HG03558 (cell line): Measurements from ENCODE around the gene APOL1.

Experiments used
- ATAC-seq: cut with Tn5 transposase; IDR thresholded peaks from one replicate; pipeline ENCODE4 v1.9.1; 2021; ENCODE audit warnings: moderate number of reproducible peaks; ENCODE audit not compliant: unreplicated experiment; ENCODE audit errors: extremely low read depth

The APOL1 gene

DNA sequence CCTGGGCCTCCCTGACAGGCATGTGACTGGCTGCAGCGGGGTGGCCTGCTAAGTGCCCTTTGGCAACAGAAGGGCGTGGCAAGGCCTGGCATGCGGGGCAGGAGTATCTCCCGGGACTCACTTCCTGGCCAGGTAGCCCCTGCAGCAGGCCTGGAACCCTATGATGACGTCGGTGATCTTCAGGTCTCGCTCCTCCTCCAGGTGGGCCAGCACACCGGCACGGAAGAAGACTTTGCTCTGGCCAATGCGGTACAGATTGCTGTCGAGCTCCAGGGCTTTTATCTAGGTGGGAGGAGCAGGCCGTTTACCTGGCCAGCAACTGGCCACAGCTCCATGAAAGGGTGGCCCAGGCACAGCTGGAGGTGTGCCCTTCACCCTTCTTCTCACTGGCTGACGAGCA is 50.9 kb downstream of the APOL1 start:
- ATAC-seq, result no peak

DNA sequence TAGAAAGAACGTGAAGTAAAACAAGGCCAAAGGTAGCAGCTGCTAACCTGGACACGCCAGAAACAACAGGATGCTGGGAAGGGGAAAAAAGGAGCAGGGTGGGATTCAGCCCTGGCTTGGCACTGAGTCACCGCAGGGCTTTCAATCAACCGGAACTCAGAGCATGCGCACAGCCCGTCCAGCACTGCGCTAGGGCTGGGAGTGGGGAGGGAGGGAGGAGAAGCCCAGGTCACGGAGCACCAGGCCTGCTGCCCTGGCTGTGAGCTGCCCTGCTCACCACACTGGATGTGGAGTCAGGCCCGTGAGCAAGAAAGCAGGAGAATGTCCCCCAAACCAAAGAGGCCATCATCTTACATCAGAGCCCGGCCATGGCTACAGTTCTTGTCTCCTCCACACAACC is 51.5 kb downstream of the APOL1 start:
- no peak for ATAC-seq

DNA sequence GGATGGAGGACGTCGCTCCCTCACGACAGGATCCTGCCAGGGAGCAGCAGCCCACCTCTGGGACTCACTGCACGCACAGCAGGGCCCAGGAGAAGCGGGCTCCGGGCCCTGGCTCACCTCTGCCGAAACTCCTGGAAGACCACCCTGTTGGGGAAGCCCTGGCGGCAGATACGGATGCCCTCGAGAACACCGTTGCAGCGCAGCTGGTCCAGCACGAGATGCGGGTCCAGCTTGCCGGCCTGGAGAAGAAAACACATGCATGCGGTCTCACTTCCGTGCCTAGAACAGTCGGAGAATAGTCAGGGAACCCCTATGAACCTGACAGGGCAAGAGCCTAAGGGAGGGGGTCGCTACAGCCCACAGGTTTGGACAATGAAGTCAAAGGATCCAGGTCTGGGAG is 52.9 kb downstream of the APOL1 start:
- no peak for ATAC-seq

DNA sequence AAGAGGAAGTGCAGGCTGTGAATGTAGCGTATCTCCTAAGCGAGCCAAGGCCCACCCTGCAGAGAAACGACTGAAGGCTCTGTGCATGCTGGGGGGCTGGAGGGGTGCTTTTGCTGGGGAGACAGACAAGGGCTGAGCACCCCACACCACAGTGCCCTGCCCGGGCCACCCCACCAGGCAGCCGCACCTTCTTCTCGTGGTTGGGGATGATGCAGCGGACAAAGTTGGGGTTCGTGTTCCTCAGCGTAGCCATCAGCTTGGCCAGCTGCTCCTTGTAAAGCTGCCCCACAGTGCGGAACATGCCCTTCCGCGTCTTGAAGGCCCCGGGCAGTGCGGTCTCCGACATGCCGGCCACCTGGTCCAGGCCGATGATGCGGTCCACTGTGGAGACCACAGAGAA is 53.3 kb downstream of the APOL1 start:
- no peak for ATAC-seq

DNA sequence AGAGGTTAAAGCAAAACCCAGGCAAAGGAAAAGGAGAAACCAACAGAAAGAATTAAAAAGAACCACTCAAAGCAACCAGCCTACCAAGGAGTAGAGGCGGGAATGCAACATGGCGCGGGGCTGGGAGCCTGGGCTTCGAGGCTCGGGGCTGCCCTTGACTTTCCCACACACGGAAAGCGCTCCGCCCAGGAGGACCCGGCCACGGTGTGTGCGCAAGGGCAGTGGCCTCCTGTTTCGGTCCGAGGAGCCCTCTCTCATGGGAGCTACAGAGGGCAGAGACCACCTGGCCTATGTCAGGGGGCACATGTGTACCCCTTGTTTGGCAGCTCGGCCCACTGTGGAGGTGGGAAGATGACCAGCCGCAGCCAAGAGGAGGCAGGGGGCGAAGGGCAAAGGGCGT is 55.9 kb downstream of the APOL1 start:
- no peak for ATAC-seq

DNA sequence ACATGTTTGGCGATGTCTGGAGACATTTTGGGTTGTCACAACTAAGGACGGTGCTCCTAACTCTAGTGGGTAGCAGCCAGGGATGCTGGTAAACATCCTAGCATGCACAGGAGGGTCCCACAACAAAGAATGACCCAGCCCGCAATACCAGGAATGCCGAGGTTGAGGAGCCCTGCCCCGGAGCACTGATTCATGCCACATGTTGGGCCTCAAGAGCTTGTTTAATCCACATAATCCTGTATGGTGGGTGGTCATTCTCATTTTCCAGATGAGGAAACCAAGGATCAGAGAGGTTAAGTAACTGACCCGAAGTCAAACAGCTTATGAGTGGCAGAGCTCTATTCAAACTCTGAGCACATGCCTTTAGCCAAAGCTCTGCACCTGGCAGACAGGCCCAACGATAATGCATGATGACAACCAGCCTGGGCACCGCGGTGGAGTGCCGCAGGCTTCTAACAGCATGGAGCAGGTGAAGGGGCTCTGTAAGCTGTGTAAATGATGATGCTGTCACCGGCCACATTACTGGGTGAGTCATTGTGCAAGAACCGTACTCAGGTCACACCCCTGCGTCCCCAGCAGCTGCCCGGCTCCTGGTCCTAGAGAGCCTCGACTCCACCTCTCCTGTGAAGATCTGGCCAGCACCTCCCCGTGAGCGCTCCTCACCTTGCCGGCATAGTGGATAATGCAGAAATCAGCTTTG is 58.6 kb downstream of the APOL1 start:
- no peak for ATAC-seq

DNA sequence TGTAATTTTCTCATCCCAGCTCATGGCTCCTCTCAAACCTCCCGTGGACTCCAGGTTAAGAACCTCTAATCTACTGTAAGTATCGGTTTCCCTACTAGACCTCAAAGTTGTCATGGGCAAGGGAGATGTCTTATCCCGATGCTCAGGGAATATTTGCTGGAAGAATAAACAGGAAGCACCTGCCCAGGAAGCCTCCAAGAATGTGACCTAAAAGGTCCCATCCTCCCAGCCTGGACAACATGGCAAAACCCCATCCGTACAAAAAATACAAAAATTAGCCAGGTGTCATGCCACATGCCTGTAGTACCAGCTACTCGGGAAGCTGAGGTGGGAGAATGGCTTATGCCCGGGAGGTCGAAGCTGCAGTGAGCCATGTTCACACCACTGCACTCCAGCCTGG is 62.4 kb downstream of the APOL1 start:
- ATAC-seq, result no peak

DNA sequence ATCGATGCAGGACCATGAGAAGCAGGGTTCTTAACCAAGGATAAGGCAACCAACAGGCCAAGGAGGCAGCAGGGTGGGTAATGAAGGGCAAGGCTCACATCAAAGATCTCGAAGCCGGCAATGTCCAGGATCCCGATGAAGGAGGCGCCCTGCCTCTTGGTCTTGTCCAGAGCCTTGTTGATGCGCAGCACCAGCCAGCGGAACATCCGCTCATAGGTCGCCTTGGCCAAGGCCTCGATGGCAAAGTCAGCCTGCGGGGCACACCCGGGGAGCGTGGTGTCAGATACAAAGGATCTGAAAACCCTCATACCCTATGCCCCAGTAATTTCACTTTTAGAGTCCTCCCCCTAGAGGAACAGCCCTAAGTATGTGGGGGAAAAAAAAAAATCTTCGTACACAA is 63.5 kb downstream of the APOL1 start:
- no peak for ATAC-seq
